Stimulated activated naive B cell treated with anti-CD40 and anti-IgM and Interleukin-4, amounts not matched to agents 10 μg/mL and 1 μg/mL and 100 μg/mL, for 72 hours (primary cell): Measurements from ENCODE around the gene CRYM.
A peak's percentile ranks its signal among the peaks of the same experiment; 100 is the strongest.
"Not testable (repeated sequence)": the region's sequence is repeated elsewhere in the genome, so short reads cannot be mapped to it uniquely, and the experiment has no call there.

Experiments
- ATAC-seq, 2 donors: fragments of 150-1000 bp; cut with Tn5 transposase; replicated peaks; 2 replicates each; pipeline ENCODE4 v1.10.0; 2021; ENCODE audit warnings: moderate library complexity in 1 of 2
- DNase-seq: peaks from one replicate; pipeline ENCODE4 v3.0.0; 2021
- H3K27ac Mint-ChIP-seq: one replicate; pipeline ENCODE4 v1.8.0; 2022; ENCODE audit warnings: mild to moderate bottlenecking, mixed read lengths
- H3K27me3 Mint-ChIP-seq, 2 donors: one replicate each; pipeline ENCODE4 v1.8.0; 2022; ENCODE audit warnings: mixed read lengths in 2 of 2
- H3K36me3 Mint-ChIP-seq, 2 donors: one replicate each; pipeline ENCODE4 v1.8.0; 2022; ENCODE audit warnings: mixed read lengths in 2 of 2, mild to moderate bottlenecking in 1 of 2
- H3K4me1 Mint-ChIP-seq, 2 donors: one replicate each; pipeline ENCODE4 v1.8.0; 2022; ENCODE audit warnings: mixed read lengths in 2 of 2, mild to moderate bottlenecking in 1 of 2
- H3K4me3 Mint-ChIP-seq, 2 donors: one replicate each; pipeline ENCODE4 v1.8.0; 2022; ENCODE audit warnings: mild to moderate bottlenecking in 2 of 2, mixed read lengths in 2 of 2, moderate library complexity in 1 of 2
- H3K9me3 Mint-ChIP-seq, 2 donors: one replicate each; pipeline ENCODE4 v1.8.0; 2022; ENCODE audit warnings: mixed read lengths in 2 of 2, mild to moderate bottlenecking in 1 of 2

CRYM gene

GRCh38 chr16:21277927-21278706 lies at the start of gene CRYM:
TSS of gene CRYM (minus strand) at chr16:21278290. CDS start at chr16:21278251, 39 bp downstream.
- H3K27me3 Mint-ChIP-seq = peaks cover 8 to 13% of the 10 kb centered on the region in 2 donors

GRCh38 chr16:21327046-21327445 lies 49.0 kb upstream of the CRYM start:
- Mint-ChIP-seq H3K27me3 (no peaks in the 10 kb centered on the region), H3K9me3 (peaks cover 8 to 11% of the 10 kb centered on the region in 2 donors), H3K4me1 (peaks cover 4% of the 10 kb centered on the region in 2 donors), H3K4me3 (no peak overlapping the region), H3K36me3 (peaks cover 11 to 18% of the 10 kb centered on the region in 2 donors), H3K27ac (no peak overlapping the region)
- ATAC-seq (no peak), DNase-seq (no peak)

More at GRCh38 chr16:21277927-21278706, at the start of gene CRYM:
- peak within 1 kb of the TSS; percentile 83 to 89 for H3K4me3 Mint-ChIP-seq
- peaks cover 31 to 47% of the 10 kb centered on the region in 2 donors for H3K4me1 Mint-ChIP-seq
- peak within 1 kb of the TSS; percentile 68 for H3K27ac Mint-ChIP-seq
- ATAC-seq = peak; percentile 74 to 83
- DNase-seq = peak; percentile 49
- peaks cover 6 to 7% of the 10 kb centered on the region in 2 donors for H3K9me3 Mint-ChIP-seq
- peaks cover 0 to 6% of the 10 kb centered on the region in 2 donors for H3K36me3 Mint-ChIP-seq

- Mint-ChIP-seq H3K4me1 (peaks cover 4% of the 10 kb centered on the region in 2 donors), H3K27me3 (no peaks in the 10 kb centered on the region), H3K9me3 (peaks cover 8 to 11% of the 10 kb centered on the region in 2 donors), H3K36me3 (peaks cover 11 to 18% of the 10 kb centered on the region in 2 donors), H3K27ac (no peak overlapping the region), H3K4me3 (no peak overlapping the region)
- DNase-seq = no peak
- ATAC-seq = no peak
Observed at GRCh38 chr16:21326459-21326858, 48.4 kb upstream of the CRYM start.

GRCh38 chr16:21324267-21324666 lies 46.2 kb upstream of the CRYM start:
- H3K4me3 Mint-ChIP-seq = no peak overlapping the region
- ATAC-seq (no peak), DNase-seq (no peak)
- H3K36me3 Mint-ChIP-seq = peaks cover 16 to 22% of the 10 kb centered on the region in 2 donors
- H3K27me3 Mint-ChIP-seq = no peaks in the 10 kb centered on the region
- peaks cover 8 to 9% of the 10 kb centered on the region in 2 donors for H3K9me3 Mint-ChIP-seq
- peaks cover 0 to 2% of the 10 kb centered on the region in 2 donors for H3K4me1 Mint-ChIP-seq
- no peak overlapping the region for H3K27ac Mint-ChIP-seq

GRCh38 chr16:21322251-21322650 lies 44.2 kb upstream of the CRYM start:
- not testable (repeated sequence) for H3K9me3 Mint-ChIP-seq, H3K27me3 Mint-ChIP-seq, H3K27ac Mint-ChIP-seq, H3K4me1 Mint-ChIP-seq, ATAC-seq, DNase-seq, H3K4me3 Mint-ChIP-seq, H3K36me3 Mint-ChIP-seq

- H3K9me3 Mint-ChIP-seq = no peaks in the 10 kb centered on the region
- no peak overlapping the region for H3K4me3 Mint-ChIP-seq
- no peaks in the 10 kb centered on the region for H3K27me3 Mint-ChIP-seq
- peaks cover 5 to 6% of the 10 kb centered on the region in 2 donors for H3K36me3 Mint-ChIP-seq
- DNase-seq = no peak
- no peaks in the 10 kb centered on the region for H3K4me1 Mint-ChIP-seq
- no peak overlapping the region for H3K27ac Mint-ChIP-seq
- ATAC-seq = no peak
Observed at GRCh38 chr16:21321736-21322135, 43.6 kb upstream of the CRYM start.

GRCh38 chr16:21314339-21314738 lies 36.2 kb upstream of the CRYM start:
- H3K4me3 Mint-ChIP-seq = no peak overlapping the region
- H3K9me3 Mint-ChIP-seq = peaks cover 0 to 1% of the 10 kb centered on the region in 2 donors
- DNase-seq = no peak
- H3K4me1 Mint-ChIP-seq = no peaks in the 10 kb centered on the region
- ATAC-seq = no peak
- peaks cover 0 to 2% of the 10 kb centered on the region in 2 donors for H3K36me3 Mint-ChIP-seq
- H3K27me3 Mint-ChIP-seq = no peaks in the 10 kb centered on the region
- H3K27ac Mint-ChIP-seq = no peak overlapping the region

GRCh38 chr16:21312863-21313372 lies 34.8 kb upstream of the CRYM start:
- not testable (repeated sequence) for ATAC-seq, DNase-seq, H3K4me1 Mint-ChIP-seq, H3K9me3 Mint-ChIP-seq, H3K4me3 Mint-ChIP-seq, H3K27ac Mint-ChIP-seq, H3K36me3 Mint-ChIP-seq, H3K27me3 Mint-ChIP-seq

- H3K27me3 Mint-ChIP-seq, ATAC-seq, H3K4me1 Mint-ChIP-seq, H3K27ac Mint-ChIP-seq, H3K36me3 Mint-ChIP-seq, DNase-seq, H3K4me3 Mint-ChIP-seq, H3K9me3 Mint-ChIP-seq: not testable (repeated sequence)
Observed at GRCh38 chr16:21312046-21312445, 34.0 kb upstream of the CRYM start.

- ATAC-seq, H3K27ac Mint-ChIP-seq, H3K9me3 Mint-ChIP-seq, DNase-seq, H3K4me3 Mint-ChIP-seq, H3K27me3 Mint-ChIP-seq, H3K36me3 Mint-ChIP-seq: not testable (repeated sequence)
- H3K4me1 Mint-ChIP-seq = peaks cover 14 to 15% of the 10 kb centered on the region in 2 donors
Observed at GRCh38 chr16:21306712-21307111, 28.6 kb upstream of the CRYM start.

- ATAC-seq = no peak
- H3K4me1 Mint-ChIP-seq = peaks cover 22 to 26% of the 10 kb centered on the region in 2 donors
- no peak overlapping the region for H3K27ac Mint-ChIP-seq
- H3K9me3 Mint-ChIP-seq = no peaks in the 10 kb centered on the region
- no peaks in the 10 kb centered on the region for H3K27me3 Mint-ChIP-seq
- H3K36me3 Mint-ChIP-seq = peaks cover 0 to 1% of the 10 kb centered on the region in 2 donors
- peak overlapping the region; percentile 88 to 91 for H3K4me3 Mint-ChIP-seq
- DNase-seq = no peak
Observed at GRCh38 chr16:21302898-21303528, 24.9 kb upstream of the CRYM start.

GRCh38 chr16:21302454-21302853 lies 24.4 kb upstream of the CRYM start:
- H3K4me3 Mint-ChIP-seq = peak overlapping the region; percentile 88 to 91
- H3K27ac Mint-ChIP-seq = peak overlapping the region; percentile 78
- H3K9me3 Mint-ChIP-seq = no peaks in the 10 kb centered on the region
- ATAC-seq = no peak
- no peak for DNase-seq
- H3K4me1 Mint-ChIP-seq = peaks cover 22 to 26% of the 10 kb centered on the region in 2 donors
- H3K36me3 Mint-ChIP-seq = peaks cover 0 to 1% of the 10 kb centered on the region in 2 donors
- H3K27me3 Mint-ChIP-seq = no peaks in the 10 kb centered on the region

- Mint-ChIP-seq H3K4me1 (peaks cover 22 to 26% of the 10 kb centered on the region in 2 donors), H3K4me3 (peak overlapping the region; percentile 88 to 91), H3K36me3 (peaks cover 0 to 1% of the 10 kb centered on the region in 2 donors), H3K27me3 (no peaks in the 10 kb centered on the region), H3K27ac (peak overlapping the region; percentile 78), H3K9me3 (no peaks in the 10 kb centered on the region)
- no peak for ATAC-seq
- DNase-seq = no peak
Observed at GRCh38 chr16:21301895-21302291, 23.8 kb upstream of the CRYM start.

- Mint-ChIP-seq H3K4me3 (peak overlapping the region; percentile 88 to 91), H3K4me1 (peaks cover 22 to 26% of the 10 kb centered on the region in 2 donors), H3K27me3 (no peaks in the 10 kb centered on the region), H3K9me3 (no peaks in the 10 kb centered on the region), H3K36me3 (peaks cover 0 to 1% of the 10 kb centered on the region in 2 donors), H3K27ac (peak overlapping the region; percentile 84)
- DNase-seq = peak; percentile 62
- ATAC-seq = peak; percentile 77 to 81
Observed at GRCh38 chr16:21301168-21301894, 23.2 kb upstream of the CRYM start.
